Measurements from ENCODE around the gene CD27. TPM values are rescaled to one million over a fixed set of nuclear protein-coding genes. Genes with fewer than 3 reads are reported as not detected.
A peak's percentile ranks its signal among the peaks of the same experiment; 100 is the strongest.

Gene CD27
- total and polyA plus RNA-seq, 2 of the 13 experiments (the other 11 are each of a cell fraction or from before 2014, with no cell fraction given) = 0.12 TPM; not detected in 1

GRCh38 chr12:6470375-6471163, 25.8 kb downstream of the CD27 start, which contains the start of gene VAMP1 (continued):
- TF ChIP-seq ZSCAN29 (CRISPR knock-in tag; conservative IDR thresholded peaks at IDR 0.05) (peak; percentile 36; the same call in 1 of the 2 replicates), STAT5B (CRISPR knock-in tag; IDR thresholded peaks at IDR 0.05) (0 out of 2 replicates have a peak, but pooled peaks have one; percentile 71), ZNF782 (CRISPR knock-in tag; IDR thresholded peaks at IDR 0.05; ENCODE audit: borderline replicate concordance) (no peak), ZNF558 (CRISPR knock-in tag; IDR thresholded peaks at IDR 0.05; ENCODE audit: borderline replicate concordance) (0 out of 2 replicates have a peak, but pooled peaks have one; percentile 34), PAX8 (CRISPR knock-in tag; IDR thresholded peaks at IDR 0.05; ENCODE audit: borderline replicate concordance) (peak; percentile 87; the same call in 1 of the 2 replicates), POLR2G (IDR thresholded peaks at IDR 0.05; ENCODE audit: low read depth, low read length) (peak; percentile 100), ZNF646 (CRISPR knock-in tag; IDR thresholded peaks at IDR 0.05) (no peak), ZNF446 (CRISPR knock-in tag; IDR thresholded peaks at IDR 0.05) (peak; percentile 43; the same call in 1 of the 2 replicates), ZNF576 (CRISPR knock-in tag; IDR thresholded peaks at IDR 0.05) (peak; percentile 89), AGO1 (IDR thresholded peaks at IDR 0.05; ENCODE audit: low read depth, low read length, poor library complexity, severe bottlenecking) (peak; percentile 84), ZFY (CRISPR knock-in tag; IDR thresholded peaks at IDR 0.05) (peak; percentile 68), SKI (IDR thresholded peaks at IDR 0.05; ENCODE audit: partially characterized antibody) (peak; percentile 40), MAX (IDR thresholded peaks at IDR 0.05) (peak; percentile 70; the same call in 1 of the 2 replicates), PITX1 (CRISPR knock-in tag; IDR thresholded peaks at IDR 0.05) (no peak), ZNF614 (CRISPR knock-in tag; IDR thresholded peaks at IDR 0.05; ENCODE audit: borderline replicate concordance) (peak; percentile 83; the same call in 1 of the 2 replicates), TRIM22 (IDR thresholded peaks at IDR 0.05) (no peak)
